Measurements from ENCODE around the gene VPS16. TPM values are rescaled to one million over a fixed set of nuclear protein-coding genes. Genes with fewer than 3 reads are reported as not detected.
"Not testable (repeated sequence)": the region's sequence is repeated elsewhere in the genome, so short reads cannot be mapped to it uniquely, and the experiment has no call there.

VPS16 gene
- total RNA-seq, 1 experiment from 2014 or later = 45.5 TPM

DNA sequence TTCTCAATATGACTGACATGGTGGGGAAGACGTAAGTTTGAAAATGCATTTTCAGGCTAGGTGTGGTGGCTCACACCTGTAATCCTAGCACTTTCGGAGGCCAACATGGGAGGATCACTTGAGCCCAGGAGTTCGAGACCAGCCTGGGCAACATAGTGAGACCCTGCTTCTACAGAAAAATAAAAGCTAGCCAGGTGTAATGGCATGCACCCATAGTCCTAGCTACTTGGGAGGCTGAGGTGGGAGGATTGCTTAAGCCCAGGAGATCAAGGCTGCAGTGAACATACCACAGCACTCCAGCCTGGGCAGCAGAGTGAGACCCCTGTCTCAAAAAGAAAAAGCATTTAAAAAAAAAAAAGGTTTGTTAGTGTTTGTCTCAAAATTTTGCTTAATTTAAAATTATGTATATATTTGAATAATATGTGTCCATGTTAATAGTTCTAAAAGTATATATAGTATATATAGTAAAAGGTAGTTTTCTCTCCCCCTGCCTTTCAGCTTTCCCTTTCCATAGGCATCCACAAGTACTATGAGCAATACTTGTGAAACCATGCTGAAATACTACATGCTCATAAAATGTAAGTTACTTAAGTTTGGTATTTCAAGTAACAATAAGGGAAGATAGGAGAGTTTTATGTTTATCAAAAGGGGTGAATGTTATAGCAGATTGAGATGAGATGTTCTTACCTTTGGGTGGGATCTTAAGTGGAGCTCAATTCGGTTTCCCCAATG lies 47.8 kb downstream of the VPS16 start:
- no peak for DNase-seq (ENCODE audit: low spot score)
- in situ Hi-C loops (cut with HindIII; ENCODE audit: low sequenced_read_pairs) = no loop called here

DNA sequence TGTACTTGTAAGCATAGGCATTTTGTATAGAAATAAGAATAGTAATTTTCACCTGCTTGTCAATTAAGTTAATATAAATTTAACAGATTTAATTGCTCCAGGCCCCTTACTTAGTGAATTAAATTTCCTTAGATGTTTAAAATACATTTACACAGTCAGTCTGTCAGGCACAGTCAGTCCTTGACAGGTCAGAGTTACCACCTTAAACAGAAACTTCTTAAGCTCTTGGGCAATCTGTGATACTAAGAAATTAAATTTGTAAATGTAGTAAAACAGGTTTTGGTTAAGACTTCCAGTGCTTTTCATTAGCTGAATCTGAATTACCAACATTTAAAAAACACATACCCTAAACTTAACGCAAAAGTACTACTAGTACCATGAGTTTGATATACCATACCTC lies 48.7 kb downstream of the VPS16 start:
- in situ Hi-C loops (cut with HindIII; ENCODE audit: low sequenced_read_pairs) = no loop called here
- no peak for DNase-seq (ENCODE audit: low spot score)

DNA sequence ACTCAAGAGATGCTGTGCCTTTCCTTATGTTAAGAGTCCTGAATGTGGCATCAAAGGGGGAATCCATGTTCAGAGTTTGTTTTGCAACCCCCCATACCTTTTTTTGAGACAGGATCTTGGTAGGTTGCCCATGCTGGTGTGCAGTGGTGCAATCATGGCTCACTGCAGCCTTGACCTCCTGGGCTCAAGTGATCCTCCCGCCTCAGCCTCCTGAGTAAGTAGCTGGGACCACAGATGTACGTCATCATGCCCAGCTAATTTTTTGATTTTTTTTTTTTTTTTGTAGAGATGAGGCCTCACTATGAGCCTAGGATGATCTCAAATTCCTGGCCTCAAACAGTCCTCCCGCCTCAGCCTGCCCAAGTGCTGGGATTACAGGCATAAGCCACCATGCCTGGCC lies 49.3 kb downstream of the VPS16 start:
- no peak for DNase-seq (ENCODE audit: low spot score)
- in situ Hi-C loops (cut with HindIII; ENCODE audit: low sequenced_read_pairs) = no loop called here

DNA sequence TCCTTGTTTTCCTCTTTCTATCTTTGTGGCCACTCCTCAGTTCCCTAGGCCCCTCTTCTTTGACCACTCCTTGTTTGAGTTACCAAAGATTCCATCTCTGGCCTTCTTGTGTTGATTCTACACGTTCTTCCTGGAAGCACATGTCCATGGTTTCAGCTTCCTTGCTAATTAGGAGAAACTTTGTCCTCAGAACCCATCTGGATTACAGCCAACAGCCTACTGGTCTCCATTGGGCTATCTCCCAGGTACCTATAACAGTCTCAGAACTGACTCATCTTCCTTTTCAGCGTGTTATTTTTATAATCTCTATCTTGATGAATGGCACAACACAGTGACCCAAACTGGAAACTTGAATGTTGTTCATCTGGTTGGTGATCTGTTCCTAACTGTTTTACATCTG lies 50.2 kb downstream of the VPS16 start:
- in situ Hi-C loops (cut with HindIII; ENCODE audit: low sequenced_read_pairs) = no loop called here
- DNase-seq (ENCODE audit: low spot score) = no peak

DNA sequence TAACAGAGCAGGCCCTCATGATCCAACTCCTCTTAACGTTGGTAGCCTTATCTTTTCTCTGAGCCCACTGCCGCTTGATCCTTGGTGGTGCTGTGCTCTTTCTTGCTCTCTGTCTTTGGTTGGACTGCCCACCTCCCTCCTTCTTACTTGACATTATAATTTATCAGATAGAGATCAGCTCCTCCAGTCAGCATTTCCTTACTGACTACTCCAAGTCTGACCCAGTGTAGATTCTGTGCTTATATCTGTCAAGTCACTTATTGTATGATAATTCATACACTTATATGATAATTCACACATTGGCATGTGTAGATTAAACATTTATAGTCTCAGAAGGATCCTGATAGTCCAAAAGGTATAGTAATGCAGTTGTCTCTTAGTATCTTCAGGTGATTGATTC lies 50.8 kb downstream of the VPS16 start:
- no peak for DNase-seq (ENCODE audit: low spot score)
- in situ Hi-C loops (cut with HindIII; ENCODE audit: low sequenced_read_pairs) = no loop called here

DNA sequence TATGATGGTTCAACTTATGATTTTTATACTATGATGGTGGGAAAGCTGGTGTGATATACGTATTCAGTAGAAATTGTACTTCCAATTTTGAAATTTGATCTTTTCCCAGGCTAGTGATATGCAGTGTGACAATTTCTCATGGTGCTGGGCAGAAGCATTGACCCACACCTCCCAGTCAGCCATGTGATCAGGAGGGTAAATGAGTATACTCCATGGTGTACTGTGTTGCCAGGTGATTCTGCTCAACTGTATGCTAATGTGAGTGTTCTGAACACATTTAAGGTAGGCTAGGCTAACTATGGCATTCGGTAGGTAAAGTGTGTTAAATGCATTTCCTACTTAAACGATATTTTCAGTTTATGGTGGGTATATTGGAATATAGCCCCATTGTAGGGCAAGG lies 51.8 kb downstream of the VPS16 start:
- no peak for DNase-seq (ENCODE audit: low spot score)
- in situ Hi-C loops (cut with HindIII; ENCODE audit: low sequenced_read_pairs) = no loop called here

DNA sequence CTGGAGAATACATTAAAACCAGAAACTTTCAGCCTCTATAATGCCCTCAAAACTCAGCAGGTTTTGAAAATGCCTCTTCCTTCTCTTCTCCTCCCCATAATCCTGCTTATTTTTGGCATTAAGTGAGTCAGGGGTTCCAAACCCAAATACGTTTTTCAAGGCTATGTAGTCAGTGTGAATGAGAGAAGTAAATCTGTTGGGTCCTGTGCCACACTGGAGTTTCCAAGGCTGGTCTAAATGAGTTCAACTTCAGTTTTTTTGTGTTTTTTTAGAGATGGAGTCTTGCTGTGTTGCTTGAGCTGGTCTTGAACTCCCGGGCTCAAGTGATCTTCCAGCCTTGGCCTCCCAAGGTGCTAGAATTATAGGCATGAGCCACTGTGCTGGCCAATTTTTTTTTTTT lies 53.7 kb downstream of the VPS16 start:
- no peak for DNase-seq (ENCODE audit: low spot score)
- in situ Hi-C loops (cut with HindIII; ENCODE audit: low sequenced_read_pairs) = no loop called here

DNA sequence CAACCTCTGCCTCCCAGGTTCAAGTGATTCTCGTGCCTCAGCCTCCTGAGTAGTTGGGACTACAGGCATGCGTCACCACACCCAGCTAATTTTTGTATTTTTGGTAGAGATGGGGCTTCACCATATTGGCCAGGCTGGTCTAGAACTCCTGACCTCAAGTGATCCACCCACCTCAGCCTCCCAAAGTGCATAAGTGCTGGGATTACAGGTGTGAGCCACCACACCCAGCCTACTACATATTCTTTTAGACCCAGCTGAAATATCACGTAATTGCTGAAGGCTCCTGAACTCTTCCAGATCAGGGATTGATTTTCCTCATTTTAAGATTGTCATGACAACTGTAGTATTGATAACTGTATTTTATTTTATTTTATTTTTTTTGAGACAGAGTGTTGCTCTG lies 54.6 kb downstream of the VPS16 start:
- in situ Hi-C loops (cut with HindIII; ENCODE audit: low sequenced_read_pairs); DNase-seq (ENCODE audit: low spot score): not testable (repeated sequence)

DNA sequence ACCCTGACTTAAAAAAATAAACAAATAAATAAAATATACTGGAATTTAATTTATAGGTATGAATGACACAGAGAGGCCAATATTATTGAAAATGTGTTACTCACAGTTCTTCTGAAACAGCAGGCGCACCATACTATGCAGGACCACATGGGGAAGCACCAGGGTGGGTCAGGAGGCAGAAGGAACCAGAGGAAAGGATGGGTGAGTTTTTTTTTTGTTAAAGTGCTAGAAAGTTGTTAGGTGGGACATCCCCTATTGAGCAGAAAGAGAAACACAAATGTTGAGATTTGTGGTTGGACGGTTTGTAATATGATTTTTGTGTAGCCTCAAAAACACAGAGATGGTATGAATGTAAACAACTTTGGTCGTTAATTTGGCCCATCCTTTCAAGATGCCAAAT lies 58.7 kb downstream of the VPS16 start:
- no peak for DNase-seq (ENCODE audit: low spot score)
- in situ Hi-C loops (cut with HindIII; ENCODE audit: low sequenced_read_pairs) = no loop called here

DNA sequence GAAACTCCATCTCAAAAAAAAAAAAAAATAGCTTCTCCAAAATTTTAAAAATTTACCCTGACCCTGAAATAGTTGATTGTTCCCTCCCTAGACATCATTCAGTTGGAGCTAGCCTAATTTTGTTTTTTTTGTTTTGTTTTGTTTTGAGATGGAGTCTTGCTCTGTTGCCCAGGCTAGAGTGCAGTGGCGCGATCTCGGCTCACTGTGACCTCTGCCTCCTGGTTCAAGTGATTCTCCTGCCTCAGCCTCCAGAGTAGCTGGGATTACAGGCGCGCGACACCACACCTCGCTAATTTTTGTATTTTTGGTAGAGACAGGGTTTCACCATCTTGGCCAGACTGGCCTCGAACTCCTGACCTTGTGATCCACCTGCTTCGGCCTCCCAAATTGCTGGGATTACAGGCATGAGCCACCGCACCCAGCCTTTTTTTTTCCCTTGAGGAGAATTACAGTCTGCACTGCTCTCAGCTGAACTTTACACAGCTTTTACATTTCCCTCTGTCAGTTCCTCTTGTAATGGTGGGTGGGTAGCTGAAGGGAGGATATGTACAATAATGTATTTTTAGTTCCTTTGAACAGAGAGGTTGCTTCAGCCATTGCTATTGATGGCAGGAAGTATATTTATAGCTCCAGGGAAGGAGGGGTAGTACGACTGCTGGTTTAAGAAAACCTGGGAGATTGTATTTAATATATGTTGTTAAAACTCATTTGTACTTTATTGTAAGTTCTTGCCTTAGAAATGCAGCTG lies 60.5 kb downstream of the VPS16 start:
- no peak for DNase-seq (ENCODE audit: low spot score)
- in situ Hi-C loops (cut with HindIII; ENCODE audit: low sequenced_read_pairs) = no loop called here

DNA sequence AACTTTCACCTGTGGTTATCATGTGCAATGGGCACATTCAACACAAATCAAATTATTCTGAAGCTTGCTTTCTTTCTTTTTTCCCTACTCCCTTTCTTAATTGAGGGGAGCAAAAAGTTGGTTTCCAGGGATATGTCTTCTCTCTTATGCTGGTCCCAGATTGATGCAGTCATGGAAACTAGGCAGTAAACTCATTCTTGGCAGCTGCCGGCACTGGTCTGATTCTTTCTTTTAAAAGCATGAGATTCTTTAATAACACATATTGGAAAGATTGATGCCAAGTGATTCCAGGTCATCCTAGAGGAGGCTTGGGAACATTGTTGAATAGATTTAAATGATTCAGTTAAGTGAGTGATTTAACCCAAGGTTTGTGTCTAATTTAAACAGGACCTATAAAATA lies 61.7 kb downstream of the VPS16 start:
- DNase-seq (ENCODE audit: low spot score) = no peak
- in situ Hi-C loops (cut with HindIII; ENCODE audit: low sequenced_read_pairs) = no loop called here

DNA sequence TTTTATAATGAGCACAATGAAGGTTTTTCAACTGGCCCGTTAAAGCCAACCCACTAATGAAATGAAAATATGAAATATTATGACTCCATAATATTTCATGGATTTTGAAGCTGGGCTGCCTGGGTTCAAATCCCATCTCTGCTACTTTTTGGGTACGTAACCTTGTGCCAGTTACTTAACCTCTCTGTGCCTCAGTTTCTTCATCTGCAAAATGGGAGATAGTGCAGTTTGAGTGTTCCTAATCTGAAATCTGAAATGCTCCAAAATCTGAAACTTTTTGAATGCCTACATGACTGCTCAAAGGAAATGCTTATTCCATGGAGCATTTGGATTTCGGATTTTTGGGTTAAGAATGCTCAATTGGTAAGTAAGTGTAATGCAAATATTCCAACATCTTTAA lies 62.3 kb downstream of the VPS16 start:
- DNase-seq (ENCODE audit: low spot score) = no peak
- in situ Hi-C loops (cut with HindIII; ENCODE audit: low sequenced_read_pairs) = no loop called here

DNA sequence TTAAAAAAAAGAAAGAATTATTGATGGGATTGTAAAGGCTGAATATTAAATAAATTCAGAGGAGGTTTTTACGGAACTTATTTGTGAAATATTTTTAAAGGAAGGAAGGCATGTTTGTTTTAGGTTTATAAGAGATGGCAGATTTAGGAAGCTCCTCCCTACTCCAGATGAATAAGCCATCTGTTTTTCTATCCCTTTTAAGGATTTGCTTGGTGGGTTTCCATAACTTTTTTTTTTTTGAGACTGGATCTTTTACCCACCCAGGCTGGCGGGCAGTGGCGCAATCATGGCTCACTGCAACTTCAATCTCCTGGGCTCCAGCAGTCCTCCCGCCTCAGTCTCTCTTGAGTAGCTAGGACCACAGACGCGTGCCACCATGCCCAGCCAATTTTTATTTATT lies 63.1 kb downstream of the VPS16 start:
- in situ Hi-C loops (cut with HindIII; ENCODE audit: low sequenced_read_pairs) = no loop called here

DNA sequence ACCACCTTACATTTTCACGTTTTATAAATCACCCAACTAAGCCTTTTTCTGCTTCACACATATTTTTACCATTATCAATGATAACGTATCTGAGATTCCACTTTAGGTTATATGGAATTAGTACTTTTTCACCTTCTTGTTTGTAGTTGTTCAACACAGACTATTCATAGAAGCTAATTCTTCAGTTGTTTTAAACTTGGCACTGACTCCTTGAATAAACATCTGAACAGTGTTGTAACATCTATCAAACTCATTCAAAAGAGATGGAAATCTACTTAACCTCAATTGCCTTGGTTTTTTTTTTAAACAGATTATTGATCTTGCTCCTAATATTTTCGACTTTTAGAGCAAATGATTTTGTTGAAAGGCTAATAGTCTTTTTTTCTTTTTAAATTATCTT lies 67.0 kb downstream of the VPS16 start:
- DNase-seq (ENCODE audit: low spot score) = no peak
- in situ Hi-C loops (cut with HindIII; ENCODE audit: low sequenced_read_pairs) = no loop called here

More for the DNA sequence above, 63.1 kb downstream of the VPS16 start:
- no peak for DNase-seq (ENCODE audit: low spot score)

DNA sequence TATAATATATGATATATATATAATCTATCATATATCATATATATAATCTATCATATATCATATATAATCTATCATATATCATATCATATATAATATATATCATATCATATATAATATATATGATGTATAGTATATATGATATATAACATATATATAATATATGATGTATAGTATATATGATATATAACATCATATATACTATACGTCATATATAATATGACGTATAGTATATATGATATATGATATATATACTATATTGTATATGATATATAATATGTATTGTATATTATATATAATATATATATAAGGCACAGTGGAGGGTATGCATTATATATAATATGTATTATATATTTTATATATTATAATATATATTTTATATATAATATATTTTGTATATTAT lies 69.4 kb downstream of the VPS16 start:
- in situ Hi-C loops (cut with HindIII; ENCODE audit: low sequenced_read_pairs) = no loop called here
- no peak for DNase-seq (ENCODE audit: low spot score)

DNA sequence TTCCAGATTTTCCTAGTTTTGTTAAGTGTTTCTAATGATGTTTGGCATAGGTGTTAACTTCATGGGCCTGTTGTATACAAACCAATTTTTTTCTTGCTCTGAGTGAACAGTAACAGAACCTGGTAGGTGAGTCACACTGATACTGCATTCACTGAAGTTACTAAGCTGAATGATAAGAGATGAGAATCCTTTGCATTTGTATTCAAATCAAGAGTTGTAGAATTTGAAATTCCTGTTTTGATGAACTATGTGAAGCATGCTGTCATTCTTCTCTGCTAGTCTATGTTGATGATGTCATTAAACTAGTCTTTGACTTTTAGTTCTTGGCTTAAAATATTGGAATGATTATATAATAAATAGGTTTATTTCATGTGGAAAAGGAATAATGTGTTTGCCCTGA lies 70.7 kb downstream of the VPS16 start:
- in situ Hi-C loops (cut with HindIII; ENCODE audit: low sequenced_read_pairs) = no loop called here
- DNase-seq (ENCODE audit: low spot score) = no peak

DNA sequence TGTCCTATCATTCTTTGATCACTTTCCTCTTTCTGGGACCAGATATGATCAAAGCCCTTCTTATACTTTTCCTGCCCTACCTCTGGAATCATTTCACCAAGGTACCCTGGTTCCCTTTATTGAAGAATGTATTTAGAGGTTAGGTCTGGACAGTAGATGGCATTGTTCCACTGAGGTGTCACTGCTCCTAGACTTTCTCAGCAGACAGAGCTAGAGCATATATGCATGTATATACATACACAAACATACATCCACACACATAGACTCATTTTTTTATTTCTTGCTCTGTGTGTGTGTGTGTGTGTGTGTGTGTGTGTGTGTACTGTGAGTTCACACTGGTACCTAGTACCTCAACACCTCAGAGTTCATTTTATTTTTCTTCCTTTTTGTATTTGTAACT lies 73.6 kb downstream of the VPS16 start:
- peak; percentile 54 for DNase-seq (ENCODE audit: low spot score)
- in situ Hi-C loops (cut with HindIII; ENCODE audit: low sequenced_read_pairs) = no loop called here

Measured in G401 (cell line).